Hippocampal formation (tissue), 2 donors: ENCODE results near the gene SLC38A1.
"Not testable (repeated sequence)": the region's sequence is repeated elsewhere in the genome, so short reads cannot be mapped to it uniquely, and the experiment has no call there.

ENCODE experiments used
- DNase-seq, 2 donors: peaks; one replicate each; lab custom pipeline; 2025; lab: John Stamatoyannopoulos, UW

Gene SLC38A1

GRCh38 chr12:46165191-46165590 lies 103.7 kb downstream of the SLC38A1 start:
- no peak for DNase-seq

GRCh38 chr12:46164186-46164761 lies 104.6 kb downstream of the SLC38A1 start:
- DNase-seq = no peak

- not testable (repeated sequence) for DNase-seq
Observed at GRCh38 chr12:46162549-46163076, 106.2 kb downstream of the SLC38A1 start.

- DNase-seq = no peak
Observed at GRCh38 chr12:46160981-46161690, 107.7 kb downstream of the SLC38A1 start.

GRCh38 chr12:46160101-46160980 lies 108.5 kb downstream of the SLC38A1 start:
- no peak for DNase-seq

- no peak for DNase-seq
Observed at GRCh38 chr12:46159309-46159901, 109.4 kb downstream of the SLC38A1 start.

- no peak for DNase-seq
Observed at GRCh38 chr12:46158501-46158900, 110.3 kb downstream of the SLC38A1 start.

GRCh38 chr12:46154221-46154985 lies 114.4 kb downstream of the SLC38A1 start:
- no peak for DNase-seq

GRCh38 chr12:46153268-46153872 lies 115.5 kb downstream of the SLC38A1 start:
- DNase-seq = peak in 1 of 2 donors; percentile 49

GRCh38 chr12:46152456-46152855 lies 116.4 kb downstream of the SLC38A1 start:
- DNase-seq = peak; percentile 22 to 82

GRCh38 chr12:46150735-46151134 lies 118.1 kb downstream of the SLC38A1 start:
- DNase-seq = no peak

GRCh38 chr12:46149905-46150304 lies 118.9 kb downstream of the SLC38A1 start:
- DNase-seq = no peak

- no peak for DNase-seq
Observed at GRCh38 chr12:46149079-46149464, 119.8 kb downstream of the SLC38A1 start.

- DNase-seq = no peak
Observed at GRCh38 chr12:46148327-46149078, 120.3 kb downstream of the SLC38A1 start.

GRCh38 chr12:46147144-46147543 lies 121.7 kb downstream of the SLC38A1 start:
- no peak for DNase-seq

GRCh38 chr12:46145881-46146280 lies 123.0 kb downstream of the SLC38A1 start:
- DNase-seq = no peak

GRCh38 chr12:46144433-46144832 lies 124.4 kb downstream of the SLC38A1 start:
- DNase-seq = no peak

- no peak for DNase-seq
Observed at GRCh38 chr12:46136249-46136648, 132.6 kb downstream of the SLC38A1 start.

GRCh38 chr12:46135750-46136149 lies 133.1 kb downstream of the SLC38A1 start:
- DNase-seq = no peak

- DNase-seq = no peak
Observed at GRCh38 chr12:46134852-46135251, 134.0 kb downstream of the SLC38A1 start.
